T-helper 9 cell (primary cell): ENCODE data around the gene EHD2.
"Not testable (repeated sequence)": the region's sequence is repeated elsewhere in the genome, so short reads cannot be mapped to it uniquely, and the experiment has no call there.

Source experiments
- DNase-seq: peaks from one replicate; pipeline ENCODE4 v3.0.0-alpha.2; 2020
- total RNA-seq, 2 donors: gene quantifications; one replicate each; lab custom pipeline; 2026; lab: John Stamatoyannopoulos, UW

Gene EHD2
- total RNA-seq = 0 to 0.24 reads per million in 2 donors

GRCh38 chr19:47713046-47714021 is at the start of gene EHD2:
Gene EHD2 (plus strand): TSS chr19:47713422. CDS start chr19:47716613, 3,191 bp downstream.
- DNase-seq = peak; percentile 29

- no peak for DNase-seq
These were observed 49.7 kb upstream of the EHD2 start for GRCh38 chr19:47663435-47663910.

- no peak for DNase-seq
These were observed 49.1 kb upstream of the EHD2 start for GRCh38 chr19:47663911-47664771.

GRCh38 chr19:47668556-47668955 is 44.7 kb upstream of the EHD2 start:
- not testable (repeated sequence) for DNase-seq

- no peak for DNase-seq
These were observed 42.5 kb upstream of the EHD2 start for GRCh38 chr19:47670736-47671135.

- DNase-seq = no peak
These were observed 41.7 kb upstream of the EHD2 start for GRCh38 chr19:47671499-47671898.

GRCh38 chr19:47673426-47673825 is 39.8 kb upstream of the EHD2 start:
- no peak for DNase-seq

GRCh38 chr19:47674548-47674947 is 38.7 kb upstream of the EHD2 start:
- no peak for DNase-seq

GRCh38 chr19:47675271-47675670 is 38.0 kb upstream of the EHD2 start:
- DNase-seq = no peak

- DNase-seq = no peak
These were observed 37.4 kb upstream of the EHD2 start for GRCh38 chr19:47675859-47676258.

GRCh38 chr19:47676811-47677210 is 36.4 kb upstream of the EHD2 start:
- DNase-seq = no peak

- DNase-seq = no peak
These were observed 33.8 kb upstream of the EHD2 start for GRCh38 chr19:47679251-47679900.

- no peak for DNase-seq
These were observed 33.0 kb upstream of the EHD2 start for GRCh38 chr19:47679922-47680857.

- DNase-seq = no peak
These were observed 32.3 kb upstream of the EHD2 start for GRCh38 chr19:47680858-47681332.

- DNase-seq = no peak
These were observed 31.8 kb upstream of the EHD2 start for GRCh38 chr19:47681388-47681787.

GRCh38 chr19:47681936-47682335 is 31.3 kb upstream of the EHD2 start:
- no peak for DNase-seq

GRCh38 chr19:47682939-47683338 is 30.3 kb upstream of the EHD2 start:
- DNase-seq = no peak

- DNase-seq = no peak
These were observed 26.4 kb upstream of the EHD2 start for GRCh38 chr19:47686679-47687450.

GRCh38 chr19:47687906-47688305 is 25.3 kb upstream of the EHD2 start:
- DNase-seq = no peak

GRCh38 chr19:47691090-47691489 is 22.1 kb upstream of the EHD2 start:
- no peak for DNase-seq

- no peak for DNase-seq
These were observed 21.4 kb upstream of the EHD2 start for GRCh38 chr19:47691782-47692181.
